HG02623 (cell line): ENCODE measurements around the gene CRABP2.

Experiments
- ATAC-seq: cut with Tn5 transposase; IDR thresholded peaks from one replicate; pipeline ENCODE4 v1.9.1; 2021; ENCODE audit warnings: moderate library complexity; ENCODE audit not compliant: unreplicated experiment

The CRABP2 gene

DNA sequence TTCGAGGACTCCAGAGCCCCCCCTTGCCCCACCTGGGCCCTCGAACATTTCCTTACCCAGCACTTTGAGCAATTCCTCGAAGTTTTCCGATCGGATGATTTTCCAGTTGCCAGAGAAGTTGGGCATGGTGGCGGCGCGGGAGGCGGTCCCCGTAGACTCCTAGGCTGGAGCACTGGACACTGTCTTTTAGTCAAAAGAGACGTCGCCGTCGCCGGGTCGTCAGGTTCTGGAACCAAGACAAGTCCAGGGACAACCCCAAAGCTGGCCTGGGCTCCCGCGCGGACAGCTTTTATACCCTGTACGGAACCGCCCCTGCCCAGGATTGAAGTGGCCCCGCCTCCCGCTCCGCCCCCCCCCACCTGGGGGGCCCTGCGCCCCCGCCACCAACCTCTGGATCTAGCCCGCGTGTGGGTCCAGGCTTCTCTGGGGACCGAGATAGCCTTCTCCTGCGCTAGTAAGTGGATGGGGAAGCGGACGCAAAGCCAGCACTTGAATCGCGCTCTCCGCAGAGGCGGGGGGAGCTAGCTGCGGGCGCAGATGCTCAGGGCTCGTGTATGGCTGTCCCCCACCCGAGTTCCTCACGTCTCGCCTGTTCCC, at the start of gene CRABP2:
TSS of gene CRABP2 (minus strand) at position 263 of the 597 bp plus-strand sequence. CDS start at position 126, 137 bp downstream.
- ATAC-seq, result no peak

DNA sequence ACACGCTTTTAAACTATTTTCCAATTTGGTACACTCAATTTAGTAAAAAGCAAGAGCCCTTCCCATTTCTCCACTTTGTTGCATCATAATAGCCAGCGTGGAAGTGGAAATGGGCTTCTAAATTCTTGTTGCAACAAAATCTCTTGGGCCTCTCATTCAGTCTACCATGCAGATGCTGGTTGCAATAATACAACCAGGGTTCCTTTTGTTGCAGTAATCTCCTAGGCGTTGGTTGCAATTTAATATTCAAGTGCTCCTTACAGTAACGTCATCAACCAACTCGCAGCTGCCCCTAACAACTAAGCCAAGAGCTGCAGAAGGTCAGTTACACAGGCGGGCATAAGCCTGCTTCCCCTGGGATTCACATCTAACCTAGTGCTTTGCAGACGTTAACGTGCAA, 48.8 kb upstream of the CRABP2 start:
- ATAC-seq, result no peak

DNA sequence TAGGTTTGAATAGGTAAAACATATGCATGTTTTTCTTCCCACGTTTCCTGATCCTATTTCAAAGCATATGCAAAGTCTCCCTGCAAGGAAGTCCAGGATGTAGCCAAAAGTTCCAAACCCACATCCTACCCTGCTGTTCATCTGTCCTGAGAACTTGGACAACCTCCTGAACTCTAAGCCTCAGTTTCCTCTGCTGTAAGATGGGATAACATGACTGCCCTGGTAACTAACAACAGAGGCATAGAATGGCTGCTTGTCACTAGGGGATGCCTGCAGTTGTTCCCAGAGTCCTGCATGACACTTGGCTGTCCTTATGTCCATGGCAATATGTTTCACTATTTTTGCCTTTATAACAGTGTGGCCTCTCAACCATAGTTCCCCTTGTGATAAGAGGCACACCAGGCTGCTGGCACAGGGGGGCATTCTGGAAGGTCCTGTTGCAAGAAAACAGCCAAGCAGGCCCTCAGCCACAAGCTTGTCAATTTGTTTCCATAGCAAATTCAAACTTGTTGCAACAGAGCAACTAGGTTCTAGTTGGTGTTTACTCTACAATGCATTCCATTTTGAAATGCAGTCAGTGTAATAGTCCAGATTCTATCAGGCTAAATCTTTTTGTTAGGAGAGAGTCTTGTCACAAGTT, 47.6 kb upstream of the CRABP2 start:
- ATAC-seq, result no peak

DNA sequence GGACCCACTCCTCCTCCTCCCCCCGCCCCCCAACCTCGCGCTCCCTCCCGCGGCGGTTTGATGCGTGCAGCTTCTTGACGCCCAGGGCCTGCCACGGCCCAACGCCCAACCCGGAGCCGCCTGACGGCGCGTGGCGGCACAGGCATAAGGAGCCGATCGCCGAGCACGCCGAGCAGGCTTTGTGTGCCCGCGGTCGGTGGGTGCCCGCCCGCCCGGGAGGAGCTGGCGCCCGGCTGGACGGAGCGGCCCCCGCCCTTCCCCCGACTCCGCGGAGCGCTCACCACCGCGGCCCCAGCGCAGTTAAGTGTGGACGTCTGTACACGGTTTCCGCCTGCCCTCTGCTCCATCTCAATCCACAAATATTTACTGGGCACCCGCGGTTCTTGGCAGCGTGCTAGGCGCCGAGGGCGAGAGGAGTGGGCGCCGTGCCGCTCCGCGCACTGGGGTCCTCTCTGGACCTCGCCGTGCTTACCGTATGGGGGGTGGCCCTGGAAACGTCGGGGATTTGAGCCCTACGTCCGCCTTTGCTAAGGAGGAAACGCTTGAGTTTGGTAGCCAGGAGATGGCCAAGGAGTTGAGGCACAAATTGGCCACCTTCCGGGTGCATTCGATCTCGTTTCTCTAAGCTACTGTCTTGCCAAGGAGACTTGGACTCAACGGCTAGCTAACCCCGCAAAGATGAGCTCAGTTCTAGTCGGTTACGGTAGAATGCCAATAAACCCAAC, 46.5 kb upstream of the CRABP2 start:
- ATAC-seq, result peak; percentile 51

DNA sequence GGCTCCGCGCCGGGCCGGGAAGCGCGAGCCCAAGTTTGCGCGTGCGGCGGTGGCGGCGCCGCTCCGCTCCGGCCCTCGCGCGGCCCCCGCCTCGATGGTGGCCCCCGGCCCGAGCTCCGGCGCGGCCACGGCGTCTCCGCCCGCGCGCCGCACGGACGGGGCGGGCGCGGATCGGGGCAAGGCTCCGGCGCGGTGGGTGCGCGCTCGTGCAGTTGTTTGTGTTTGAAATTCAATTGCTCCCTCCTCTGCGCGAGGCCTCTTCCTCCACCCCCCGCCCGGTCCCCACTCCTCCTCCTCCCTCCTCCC, 46.0 kb upstream of the CRABP2 start, which contains the start of gene HDGF:
TSS of gene HDGF (minus strand) at position 225 of the 306 bp plus-strand sequence. CDS start 246 bp downstream, outside the sequence.
- no peak for ATAC-seq

DNA sequence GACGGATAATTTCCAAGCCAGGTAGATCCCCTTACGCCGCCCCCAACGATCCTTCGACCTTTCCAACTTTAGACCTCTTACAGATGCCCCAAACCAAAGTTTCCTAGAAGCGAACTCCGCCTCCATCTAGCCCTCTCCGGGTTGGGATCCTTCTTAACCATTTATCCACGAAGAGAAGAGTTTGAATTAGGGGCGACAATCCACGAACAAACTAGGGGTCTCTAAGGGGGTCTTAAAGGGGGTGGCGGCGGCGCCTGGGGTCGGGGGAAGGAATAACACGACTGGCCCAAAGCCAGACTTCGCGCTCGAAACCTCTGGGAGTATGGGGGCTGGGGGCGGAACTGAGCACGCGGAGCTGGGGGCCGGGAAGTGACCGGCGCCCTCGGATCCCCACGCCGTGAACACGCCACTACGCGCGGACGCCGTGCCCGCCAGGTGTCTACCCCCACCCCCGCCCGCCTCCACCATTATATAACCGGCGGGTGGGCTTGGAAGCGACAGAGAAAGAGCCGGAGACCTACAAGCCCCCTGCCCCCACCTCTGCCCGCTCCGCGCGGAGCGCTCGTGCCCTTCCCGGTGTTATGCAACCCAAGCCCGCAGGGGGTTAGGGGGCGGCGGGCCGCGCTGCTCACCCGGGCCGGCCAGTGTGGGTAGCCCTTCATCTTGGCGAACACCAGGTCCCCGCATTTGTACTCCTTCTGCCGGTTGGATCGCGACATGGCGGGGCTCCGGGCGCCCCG, 45.5 kb upstream of the CRABP2 start:
- ATAC-seq, result peak; percentile 12

DNA sequence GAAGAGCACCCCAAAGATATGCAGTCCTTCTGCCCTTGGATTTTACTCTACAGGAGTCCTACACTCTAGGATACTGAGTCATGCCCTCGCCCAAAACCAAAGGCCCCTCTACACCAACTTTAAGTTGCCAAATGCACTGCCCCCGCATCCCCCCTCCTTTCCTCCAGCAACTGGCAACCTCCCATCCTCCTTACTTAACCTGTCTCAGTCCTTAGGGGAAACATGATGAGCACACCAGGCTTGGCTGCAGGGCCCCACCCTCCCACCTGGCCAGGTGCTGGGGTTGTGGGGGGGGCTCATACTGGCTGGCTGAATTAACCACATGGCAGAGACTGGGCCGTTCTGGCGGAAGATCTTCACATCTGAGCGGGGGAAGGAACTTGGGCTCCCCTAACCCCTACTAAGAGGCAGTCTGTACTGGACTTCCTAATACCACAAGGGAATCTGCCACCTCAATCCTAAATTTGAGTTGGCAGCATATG, 44.8 kb upstream of the CRABP2 start:
- no peak for ATAC-seq

DNA sequence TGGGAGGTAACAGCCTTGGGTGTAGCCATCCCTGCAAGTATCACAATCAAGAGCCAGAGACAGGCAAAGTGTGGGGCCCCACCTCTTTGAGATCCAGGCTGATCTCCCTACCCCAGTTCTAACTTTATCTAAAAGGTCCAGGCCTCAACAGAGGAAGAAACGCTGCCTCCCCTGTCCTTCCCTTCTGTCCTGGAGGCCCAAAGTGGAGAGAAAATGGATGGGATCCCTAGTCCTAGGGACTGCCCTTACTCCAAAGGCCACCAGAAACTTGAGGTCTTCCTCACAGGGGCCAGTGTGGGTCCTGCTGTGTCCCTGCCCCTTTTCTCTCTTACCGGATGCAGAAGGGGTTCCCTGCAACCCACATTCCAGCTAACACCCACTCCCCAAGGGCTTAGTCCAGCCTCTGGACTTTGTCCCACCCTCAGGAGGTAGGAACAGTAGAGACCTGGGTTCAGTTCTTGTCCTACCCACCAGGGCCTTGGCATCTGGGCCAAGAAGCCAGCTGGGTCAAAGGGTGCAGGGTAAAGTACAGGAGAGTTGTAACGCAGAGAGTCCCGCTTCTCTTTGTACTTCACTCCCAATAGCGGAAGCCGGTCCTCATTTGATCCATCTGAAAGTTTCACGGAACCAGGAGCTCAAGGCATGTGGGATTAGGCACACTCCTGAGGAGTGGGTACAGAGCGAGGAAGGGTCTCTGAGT, 44.2 kb upstream of the CRABP2 start:
- no peak for ATAC-seq

DNA sequence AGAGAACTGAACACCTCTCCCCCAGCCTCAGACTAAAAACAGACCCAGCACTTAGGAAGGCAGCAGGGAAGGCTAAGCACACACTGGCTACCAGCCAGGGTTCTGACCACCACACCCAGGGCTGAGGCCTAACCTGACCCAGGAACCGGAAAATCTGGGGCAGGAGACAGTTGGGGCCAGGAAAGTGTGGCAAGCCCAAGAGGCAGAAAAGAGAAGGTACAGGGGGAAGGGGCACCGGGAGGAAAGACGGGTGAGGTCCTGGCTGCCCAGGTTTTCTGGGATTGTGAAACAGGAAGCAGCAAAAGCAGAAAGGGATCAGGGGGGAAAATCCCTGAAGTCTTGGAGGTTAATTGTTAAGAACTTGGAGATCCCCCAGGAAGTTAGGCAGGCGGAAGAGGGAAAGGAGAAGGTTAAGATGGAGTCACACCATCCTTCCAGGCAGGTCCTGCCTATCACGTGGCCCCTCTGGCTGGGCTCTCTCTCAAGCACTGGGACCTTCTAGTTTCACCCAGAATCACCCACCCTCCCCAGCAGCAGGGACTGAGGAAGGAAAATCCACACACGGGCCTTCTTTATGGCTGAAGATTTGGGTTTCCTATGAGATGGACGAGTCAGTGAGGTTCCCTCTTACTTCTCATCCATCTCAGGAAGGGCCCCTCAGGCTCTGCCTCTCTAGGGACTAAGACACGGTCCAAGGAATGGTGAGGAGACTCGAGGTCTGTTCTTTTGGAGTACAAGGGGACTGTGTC, 43.5 kb upstream of the CRABP2 start:
- no peak for ATAC-seq

DNA sequence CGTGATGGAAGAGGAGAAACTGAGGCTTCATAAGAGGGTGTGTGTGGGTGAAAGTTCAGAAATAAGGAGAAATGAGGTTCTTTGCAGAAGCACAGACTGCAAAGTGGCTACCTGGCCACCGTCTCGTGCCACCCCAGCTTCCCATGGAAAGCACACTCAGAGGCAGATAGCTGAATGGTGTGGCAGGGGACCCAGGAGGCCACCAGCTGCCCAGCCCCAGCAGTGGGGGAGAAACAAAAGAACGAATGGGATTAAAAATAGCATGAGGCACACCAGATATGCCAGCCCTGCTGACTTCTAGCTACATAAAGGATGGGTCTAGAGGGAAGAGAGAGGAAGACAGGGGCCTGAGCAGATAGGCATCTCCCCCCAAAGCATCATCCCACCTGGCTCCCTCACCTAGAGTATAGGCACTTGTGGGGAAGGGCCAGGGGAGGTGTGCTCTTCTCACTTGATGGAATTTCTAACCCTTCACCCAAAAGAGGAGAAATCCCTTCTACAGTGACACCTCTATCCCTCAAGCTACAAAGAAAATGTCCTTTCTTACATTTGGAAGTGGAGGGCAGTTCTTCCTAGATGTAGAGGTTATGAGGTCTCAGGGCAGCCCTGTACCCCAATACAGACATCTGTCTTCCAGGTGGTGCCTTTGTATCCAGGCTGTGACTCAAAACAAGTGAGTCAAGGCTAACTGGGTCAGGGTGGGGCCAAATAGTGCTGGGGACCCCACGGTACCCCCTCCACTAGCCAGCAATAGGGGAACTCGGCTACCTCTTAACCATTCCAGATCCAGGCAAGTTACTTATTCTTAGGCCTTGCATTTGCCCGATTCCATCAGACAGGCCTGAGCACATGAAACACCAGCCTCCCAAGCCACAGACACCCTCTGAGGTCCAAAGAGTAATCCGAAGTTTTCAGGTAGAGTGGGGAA, 42.6 kb upstream of the CRABP2 start:
- no peak for ATAC-seq

DNA sequence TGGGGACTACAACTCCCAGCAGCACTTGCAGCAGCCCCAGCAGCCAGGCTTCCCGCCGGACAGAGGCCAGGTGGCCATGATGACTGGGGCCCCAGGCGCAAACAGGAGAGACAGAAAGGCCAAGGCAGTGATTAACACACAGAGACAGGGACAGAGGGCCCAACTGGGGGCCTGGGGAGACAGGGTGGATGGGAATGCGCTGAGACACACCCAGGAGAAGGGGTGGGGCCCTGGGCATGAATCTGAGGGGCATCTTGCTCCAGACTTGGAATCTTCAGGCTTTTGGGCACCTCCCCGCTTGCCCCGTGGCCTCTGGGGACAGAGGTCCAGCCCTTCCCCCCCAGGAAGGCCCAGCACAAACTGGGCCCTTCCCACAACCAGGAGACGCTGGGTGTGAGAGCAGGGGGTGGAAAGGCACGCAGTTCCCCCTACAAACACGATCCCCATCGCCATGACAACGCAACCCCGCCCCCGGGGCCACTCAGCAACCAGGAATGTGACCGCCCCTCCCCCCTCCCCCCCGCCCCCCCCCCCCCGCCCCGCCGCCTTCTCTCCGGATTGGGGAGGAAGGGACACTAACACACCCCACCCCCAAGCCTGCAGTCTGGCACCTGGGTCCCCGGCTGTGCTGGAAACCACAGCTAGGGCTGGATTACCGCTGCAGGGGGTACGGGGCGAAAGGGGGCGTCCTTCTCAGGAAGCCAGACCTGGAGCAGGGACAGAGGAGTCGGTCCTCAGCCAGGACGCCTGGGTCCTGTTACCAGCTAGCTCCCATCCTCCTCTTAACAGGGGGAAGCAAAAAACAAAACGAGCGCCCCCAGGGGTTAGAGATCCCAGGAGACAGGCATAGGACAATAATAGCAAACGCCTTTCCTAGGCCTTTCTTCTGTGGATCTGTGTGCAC, 41.6 kb upstream of the CRABP2 start:
- ATAC-seq, result no peak

DNA sequence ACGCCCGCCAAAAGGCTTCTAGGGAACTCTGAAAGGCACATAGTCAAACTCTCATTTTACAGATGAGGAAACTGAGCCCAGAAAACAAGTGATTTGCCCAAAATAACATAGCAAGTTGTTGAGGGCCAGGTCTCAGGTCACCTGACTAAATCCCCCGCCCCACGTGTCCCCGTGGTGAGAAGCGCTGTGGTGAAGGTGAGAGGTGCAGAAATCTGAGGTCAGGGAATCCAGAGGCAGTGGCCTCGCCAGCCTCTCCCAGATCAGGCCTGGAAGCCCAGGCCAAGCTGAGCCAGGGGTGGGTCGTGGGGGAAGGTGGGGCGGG, 41.0 kb upstream of the CRABP2 start:
- no peak for ATAC-seq

DNA sequence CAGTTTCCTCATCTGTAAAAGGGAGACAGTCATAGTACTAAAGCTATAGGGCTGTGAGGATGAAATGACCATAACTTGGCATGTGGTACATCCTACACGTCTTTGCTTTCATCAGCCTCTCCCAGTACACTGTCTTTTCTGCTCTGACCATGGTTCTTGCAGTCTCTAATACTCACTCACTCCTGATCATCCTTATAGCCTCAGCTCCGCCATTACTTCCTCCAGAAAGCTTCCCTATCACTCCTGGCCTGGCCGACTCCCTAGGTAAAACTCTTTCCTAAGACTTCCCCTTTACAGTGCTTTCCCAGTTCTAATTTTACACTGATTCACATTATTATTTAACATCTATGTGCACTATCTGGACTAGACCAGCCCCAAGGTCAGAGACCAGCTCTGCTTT, 40.5 kb upstream of the CRABP2 start:
- ATAC-seq, result no peak

DNA sequence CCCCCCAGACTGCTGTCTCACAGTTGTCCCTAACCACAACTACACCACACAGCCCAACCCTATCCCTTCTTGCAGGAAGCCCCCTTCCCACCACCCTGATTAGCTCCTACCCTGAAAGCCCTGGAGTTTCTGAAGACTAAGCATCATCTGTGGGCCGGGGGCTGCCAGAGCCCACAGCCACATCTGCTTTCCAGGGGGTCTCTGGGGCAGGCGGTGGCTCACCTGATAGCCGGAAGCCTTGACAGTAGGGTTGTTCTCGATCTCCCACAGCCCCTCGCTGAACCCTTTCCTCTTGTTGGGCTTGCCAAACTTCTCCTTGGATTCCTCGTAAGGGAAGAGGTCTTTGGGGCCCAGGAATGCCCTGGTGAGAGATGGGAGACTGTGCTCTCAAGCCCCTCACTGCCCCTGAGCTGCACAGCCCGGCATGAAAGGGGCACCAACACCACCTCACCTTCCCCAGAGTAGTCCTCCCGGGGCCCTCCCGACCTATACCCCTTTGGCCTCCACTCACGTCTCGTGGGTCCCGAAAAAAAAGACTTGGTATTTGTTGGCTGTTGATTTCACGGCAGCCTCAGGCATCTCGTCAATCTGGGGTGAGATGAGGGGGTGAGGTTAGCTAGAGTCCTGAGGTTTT, 39.5 kb upstream of the CRABP2 start:
- ATAC-seq, result no peak

DNA sequence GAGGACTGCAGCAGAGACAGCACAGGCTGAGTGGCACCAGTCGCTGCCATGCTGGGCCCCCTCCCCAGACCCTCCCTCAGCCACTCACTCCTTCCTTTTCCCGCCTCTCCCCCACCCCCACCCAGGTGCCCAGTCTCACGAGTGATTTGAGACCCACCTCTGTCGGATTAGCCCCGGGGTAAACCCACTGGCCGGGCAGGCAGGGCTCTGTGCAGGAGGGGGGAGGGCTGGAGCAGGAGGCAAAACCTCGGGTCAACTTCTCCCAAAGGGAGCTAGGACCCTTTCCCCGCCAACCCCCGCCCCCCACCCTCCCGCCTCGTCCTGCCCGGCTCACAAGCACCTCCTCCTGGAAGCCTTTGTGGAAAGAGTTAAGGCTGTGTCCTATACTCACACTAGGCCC, 39.0 kb upstream of the CRABP2 start:
- ATAC-seq, result no peak

DNA sequence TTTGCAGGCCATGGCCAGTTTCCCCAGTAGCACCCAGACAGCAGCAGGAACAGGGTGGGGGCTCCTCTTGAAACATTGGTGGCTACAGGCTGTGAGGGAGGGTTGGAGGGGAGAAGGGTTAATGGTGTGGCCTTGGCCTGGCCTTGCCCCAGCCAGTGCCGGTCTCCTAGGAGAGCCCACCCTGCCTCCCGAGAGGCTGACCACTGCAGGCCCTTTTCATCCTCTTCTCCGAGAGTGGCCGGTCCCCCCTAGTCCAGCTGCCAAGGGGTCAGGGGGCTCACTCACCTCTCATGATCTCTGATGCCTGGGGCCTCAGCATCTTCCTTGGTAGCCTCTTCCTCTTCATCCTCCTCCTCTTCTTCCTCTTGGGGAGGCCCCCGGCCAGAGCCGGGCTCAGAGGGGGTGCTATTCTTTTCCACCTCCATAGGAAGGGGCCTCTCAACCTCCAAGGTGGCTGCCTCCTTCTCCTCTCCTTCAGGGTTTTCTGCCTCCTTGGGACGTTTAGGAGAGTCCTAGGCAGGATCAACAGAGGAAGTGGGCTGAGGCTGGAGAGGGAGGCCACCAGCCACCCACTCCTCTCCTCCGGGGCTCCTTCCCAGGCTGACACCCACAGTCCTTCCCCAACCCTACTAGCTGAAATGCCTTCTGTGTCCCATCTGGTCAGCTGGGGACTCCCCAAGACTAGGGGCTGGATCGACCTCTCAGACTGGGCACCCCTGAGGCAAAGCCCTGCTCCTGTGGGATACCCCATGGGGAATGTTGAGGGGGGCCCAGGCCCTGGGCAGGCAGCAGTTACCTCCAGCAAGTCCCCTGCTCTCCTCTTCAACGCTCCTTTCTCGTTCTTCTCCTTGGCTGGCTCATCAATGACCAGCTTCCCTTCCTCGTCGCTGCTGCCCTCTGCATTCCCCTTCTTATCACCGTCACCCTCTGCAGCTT, 38.3 kb upstream of the CRABP2 start:
- no peak for ATAC-seq

DNA sequence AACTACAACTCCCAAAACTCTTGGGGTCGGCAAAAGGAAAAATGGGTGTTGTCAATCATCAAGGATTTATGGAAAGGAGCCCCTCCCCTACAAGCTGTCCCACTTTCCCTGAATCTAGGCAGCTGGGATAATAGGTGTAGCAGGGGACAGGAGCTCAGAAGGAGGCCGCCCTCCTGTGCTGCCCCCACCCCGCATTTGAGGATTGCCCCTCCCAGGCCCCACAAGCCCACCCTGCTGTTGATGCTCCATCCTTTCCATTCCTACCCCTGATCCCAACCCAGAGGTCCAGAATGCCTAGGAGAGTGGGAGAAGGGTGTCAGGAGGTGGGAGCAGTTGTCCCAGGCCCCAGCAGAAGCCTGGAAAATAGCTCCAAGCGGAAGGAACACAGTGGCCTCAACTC, 37.4 kb upstream of the CRABP2 start:
- ATAC-seq, result no peak
